SK-N-SH (cell line): ENCODE measurements around the gene MICAL2. TPM values are rescaled to one million over a fixed set of nuclear protein-coding genes. Genes with fewer than 3 reads are reported as not detected.
A peak's percentile ranks its signal among the peaks of the same experiment; 100 is the strongest.

Experiments
- CTCF ChIA-PET: fragments of 300-600, 350-600 bp; formaldehyde crosslinking; extraction: SDS; loops from one replicate; lab custom pipeline; 2021; lab: Yijun Ruan, JAX
- POLR2A ChIA-PET: fragments of 350-600 bp; sonication (Branson Sonifier 250); formaldehyde crosslinking; extraction: SDS; loops from one replicate; lab custom pipeline; 2020; ENCODE audit warnings: antibody characterized with exemption, inconsistent platforms; lab: Yijun Ruan, JAX
- DNase-seq: peaks from one replicate; pipeline ENCODE4 v3.0.0; 2012
- H2AFZ ChIP-seq: fragments of 200-600 bp; sonication (generic); 2 replicates; pipeline ENCODE4 v1.8.1; 2016; ENCODE audit warnings: antibody characterized with exemption, mild to moderate bottlenecking, low read depth
- H3F3A ChIP-seq: fragments of 200-600 bp; sonication (generic); replicated peaks from 2 replicates; pipeline ENCODE3; 2016; ENCODE audit warnings: antibody characterized with exemption, mild to moderate bottlenecking; ENCODE audit not compliant: insufficient read depth
- H3K27ac ChIP-seq, 2 experiments: fragments of 200-500 bp in 1 of 2; fragments of 200-600 bp in 1 of 2; sonication (Bioruptor generic) in 1 of 2; sonication (generic), shearing (Covaris generic) in 1 of 2; 2 replicates each; pipeline versions ENCODE4 v1.5.1 to v1.6.1; 2014 to 2016; ENCODE audit warnings: low read depth in 2 of 2, inconsistent platforms in 1 of 2, low read length in 1 of 2, mild to moderate bottlenecking in 1 of 2, mixed read lengths in 1 of 2
- H3K27me3 ChIP-seq: fragments of 200-600 bp; sonication (generic), shearing (Covaris generic); 2 replicates; pipeline ENCODE4 v1.6.1; 2016; ENCODE audit warnings: mixed run types; ENCODE audit not compliant: insufficient read depth
- H3K36me3 ChIP-seq, 2 experiments: fragments of 200-500 bp in 1 of 2; fragments of 200-600 bp in 1 of 2; sonication (Bioruptor generic) in 1 of 2; sonication (generic) in 1 of 2; replicated peaks in 1 of 2; 2 replicates each; pipeline versions ENCODE3 to v1.5.1; 2014 to 2016; ENCODE audit warnings: low read length in 1 of 2, mild to moderate bottlenecking in 1 of 2; ENCODE audit not compliant: insufficient read depth in 2 of 2, control insufficient read depth in 1 of 2
- H3K4me1 ChIP-seq, 2 experiments: fragments of 200-500 bp in 1 of 2; fragments of 200-600 bp in 1 of 2; sonication (Bioruptor generic) in 1 of 2; sonication (generic), shearing (Covaris generic) in 1 of 2; 2 replicates each; pipeline versions ENCODE4 v1.5.1 to v1.6.1; 2014 to 2016; ENCODE audit warnings: low read depth in 1 of 2, low read length in 1 of 2, mixed run types in 1 of 2; ENCODE audit not compliant: insufficient read depth in 2 of 2, control insufficient read depth in 1 of 2
- H3K4me2 ChIP-seq: fragments of 200-600 bp; sonication (generic), shearing (Covaris generic); 2 replicates; pipeline ENCODE4 v1.6.1; 2017; ENCODE audit warnings: mixed run types
- H3K4me3 ChIP-seq, 2 experiments: fragments of 200-500 bp in 1 of 2; fragments of 200-600 bp in 1 of 2; sonication (Bioruptor generic) in 1 of 2; sonication (generic), shearing (Covaris generic) in 1 of 2; 2 replicates each; pipeline versions ENCODE4 v1.5.1 to v1.8.1; 2014 to 2016; ENCODE audit warnings: low read depth in 2 of 2, inconsistent platforms in 1 of 2, low read length in 1 of 2, mild to moderate bottlenecking in 1 of 2, mixed read lengths in 1 of 2, moderate library complexity in 1 of 2
- H3K79me2 ChIP-seq: fragments of 200-600 bp; sonication (generic); 2 replicates; pipeline ENCODE4 v1.8.1; 2017; ENCODE audit warnings: mild to moderate bottlenecking; ENCODE audit not compliant: insufficient read depth
- H3K9ac ChIP-seq: fragments of 200-600 bp; sonication (generic); 2 replicates; pipeline ENCODE4 v1.6.1; 2017; ENCODE audit warnings: mixed run types
- H3K9me2 ChIP-seq: fragments of 200-600 bp; sonication (generic); 2 replicates; pipeline ENCODE4 v1.6.1; 2017; ENCODE audit warnings: mixed run types
- H3K9me3 ChIP-seq: fragments of 200-600 bp; sonication (generic); 2 replicates; pipeline ENCODE4 v1.6.1; 2017; ENCODE audit warnings: mixed run types, mild to moderate bottlenecking, moderate library complexity
- H4K20me1 ChIP-seq: fragments of 200-600 bp; sonication (generic); 2 replicates; pipeline ENCODE4 v1.6.1; 2017; ENCODE audit warnings: mild to moderate bottlenecking, mixed run types; ENCODE audit not compliant: insufficient read depth
- CHD2 ChIP-seq: fragments of 150-350 bp; IDR thresholded peaks from 2 replicates; pipeline ENCODE4 v1.6.1; 2018; ENCODE audit warnings: low read length; ENCODE audit not compliant: partially characterized antibody
- EP300 ChIP-seq, 2 experiments: IDR thresholded peaks; 2 replicates each; pipeline versions ENCODE4 v1.4.0 to v1.6.1; 2012; ENCODE audit warnings: borderline replicate concordance in 1 of 2, low read depth in 1 of 2, low read length in 1 of 2
- FOSL2 ChIP-seq: IDR thresholded peaks from 2 replicates; pipeline ENCODE4 v1.4.0; 2012; ENCODE audit warnings: low read depth, mild to moderate bottlenecking, moderate library complexity, borderline replicate concordance
- FOXJ3 ChIP-seq: sonication (generic); formaldehyde crosslinking; IDR thresholded peaks from 2 replicates; pipeline ENCODE4 v1.5.1; 2020; ENCODE audit warnings: mild to moderate bottlenecking, missing genetic modification reagents
- GABPA ChIP-seq: IDR thresholded peaks from 2 replicates; pipeline ENCODE4 v1.4.0; 2012; ENCODE audit warnings: low read depth, mild to moderate bottlenecking
- GATA2 ChIP-seq: sonication (generic); formaldehyde crosslinking; IDR thresholded peaks from 2 replicates; pipeline ENCODE4 v1.5.0; 2020; ENCODE audit warnings: mild to moderate bottlenecking, missing genetic modification reagents
- JUND ChIP-seq: IDR thresholded peaks from 2 replicates; pipeline ENCODE4 v1.4.0; 2012
- MEF2A ChIP-seq: IDR thresholded peaks from 2 replicates; pipeline ENCODE4 v1.4.0; 2012; ENCODE audit warnings: low read depth, borderline replicate concordance
- NFIC ChIP-seq: IDR thresholded peaks from 2 replicates; pipeline ENCODE4 v1.4.0; 2012; ENCODE audit warnings: borderline replicate concordance
- PBX3 ChIP-seq: IDR thresholded peaks from 2 replicates; pipeline ENCODE4; 2012
- RAD21 ChIP-seq: IDR thresholded peaks from 2 replicates; pipeline ENCODE4 v1.6.1; 2012; ENCODE audit warnings: mild to moderate bottlenecking, low read length
- SMC3 ChIP-seq: IDR thresholded peaks from 2 replicates; pipeline ENCODE4 v1.6.1; 2012; ENCODE audit warnings: low read depth, low read length, improper control_type of control experiment
- TCF12 ChIP-seq: IDR thresholded peaks from 2 replicates; pipeline ENCODE4 v1.4.0; 2012
- TEAD4 ChIP-seq: IDR thresholded peaks from 2 replicates; pipeline ENCODE4 v1.4.0; 2012; ENCODE audit warnings: mild to moderate bottlenecking, borderline replicate concordance; ENCODE audit not compliant: insufficient read depth
- USF1 ChIP-seq: IDR thresholded peaks from 2 replicates; pipeline ENCODE4 v1.4.0; 2012; ENCODE audit warnings: low read depth, borderline replicate concordance
- YY1 ChIP-seq: IDR thresholded peaks from 2 replicates; pipeline ENCODE4 v1.4.0; 2012; ENCODE audit warnings: low read depth, mild to moderate bottlenecking
- WGBS: methylation state at CpG from one replicate; pipeline ENCODE4 v1.1.6; 2017; ENCODE audit warnings: low lambda C conversion rate; 5-methylcytosine and 5-hydroxymethylcytosine counted together
- polyA plus RNA-seq, 3 experiments: library from polyadenylated mRNA; depleted of rRNA; stranded (reverse); fragments of >200 nt; gene quantifications; 2 replicates each; pipeline ENCODE4 v1.2.3, GENCODE V29; 2012
- TF ChIP-seq, protein P1 (sequence below): fragments of 150-350 bp; IDR thresholded peaks from 2 replicates; pipeline ENCODE4 v1.6.1; 2017; ENCODE audit warnings: antibody characterized with exemption, low read length, low read depth, borderline replicate concordance

Gene MICAL2
- polyA plus RNA-seq, 1 of the 3 experiments (the other 2 are of a cell fraction), result 54.6 TPM

DNA sequence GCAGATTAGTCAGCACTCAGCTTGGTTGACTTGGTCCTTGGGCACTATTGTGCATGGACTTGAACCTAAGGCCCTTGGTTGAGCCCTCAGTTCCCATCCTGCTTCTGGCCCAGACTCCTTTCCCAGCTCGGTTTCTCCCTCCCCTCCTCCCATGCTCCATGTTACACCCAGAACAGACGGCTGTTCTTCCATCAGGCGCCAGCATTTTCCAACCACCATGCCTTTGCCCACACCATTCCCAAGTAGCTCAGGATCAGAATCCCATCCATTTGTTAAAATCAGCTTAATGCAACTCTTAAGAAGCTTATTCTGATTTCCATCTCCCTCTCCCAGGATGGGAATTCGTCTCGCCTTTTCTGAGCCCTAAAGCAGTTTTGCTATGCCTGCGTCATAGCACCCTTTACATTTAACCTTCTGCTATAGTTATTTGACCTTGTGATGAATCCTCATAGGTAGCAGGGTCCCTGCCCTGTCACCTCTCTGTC lies 110.7 kb downstream of the MICAL2 start:
- no peaks in the 10 kb centered on the region for H3K27me3 ChIP-seq
- ChIA-PET POLR2A (no interaction called here), CTCF (interaction anchor here (2.8 to 3.3 kb wide), 2 partner anchors 16 to 61 kb away, joined by 9 to 16 read pairs; no protein-coding TSS in a partner anchor)
- H3F3A ChIP-seq, result peaks cover 38% of the 10 kb centered on the region
- H3K27ac ChIP-seq, result 0 out of 4 replicates have a peak overlapping the region, but pooled peaks of 1 of the 2 experiments have one; percentile 85
- H3K4me1 ChIP-seq, result peaks cover 14 to 20% of the 10 kb centered on the region in 2 experiments; a peak in 3 of 4 replicates
- 94% methylated on average over 6 of the region's 6 CpGs for WGBS
- TF ChIP-seq TEAD4 (no peak), TCF12 (no peak), FOSL2 (no peak), RAD21 (no peak), MEF2A (no peak), JUND (no peak), FOXJ3 (CRISPR knock-in tag) (no peak), GATA2 (no peak), GABPA (no peak), USF1 (no peak), PBX3 (no peak), SMC3 (no peak), YY1 (no peak), NFIC (no peak), CHD2 (no peak), EP300 (IDR thresholded peaks at IDR 0.05; ENCODE audit: borderline replicate concordance in 1 of 2, low read depth in 1 of 2, low read length in 1 of 2) (no peak)
- TF ChIP-seq, protein P1, sequence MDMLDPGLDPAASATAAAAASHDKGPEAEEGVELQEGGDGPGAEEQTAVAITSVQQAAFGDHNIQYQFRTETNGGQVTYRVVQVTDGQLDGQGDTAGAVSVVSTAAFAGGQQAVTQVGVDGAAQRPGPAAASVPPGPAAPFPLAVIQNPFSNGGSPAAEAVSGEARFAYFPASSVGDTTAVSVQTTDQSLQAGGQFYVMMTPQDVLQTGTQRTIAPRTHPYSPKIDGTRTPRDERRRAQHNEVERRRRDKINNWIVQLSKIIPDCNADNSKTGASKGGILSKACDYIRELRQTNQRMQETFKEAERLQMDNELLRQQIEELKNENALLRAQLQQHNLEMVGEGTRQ, result no peak
- TF ChIP-seq, all 33 proteins: peak for 0
- no peak overlapping the region for H3K9ac ChIP-seq
- H3K9me3 ChIP-seq, result no peaks in the 10 kb centered on the region
- no peaks in the 10 kb centered on the region for H4K20me1 ChIP-seq
- peaks cover 43% of the 10 kb centered on the region; the same call in 1 of the 2 replicates for H3K79me2 ChIP-seq
- H3K4me3 ChIP-seq, result no peak overlapping the region
- no peaks in the 10 kb centered on the region for H3K9me2 ChIP-seq
- no peak overlapping the region for H3K4me2 ChIP-seq
- DNase-seq, result no peak
- H3K36me3 ChIP-seq, result peaks cover 28 to 60% of the 10 kb centered on the region in 2 experiments
- no peak overlapping the region for H2AFZ ChIP-seq
